ENCODE results near the gene TRIP12. TPM values are rescaled to one million over a fixed set of nuclear protein-coding genes. Genes with fewer than 3 reads are reported as not detected.
"Not testable (repeated sequence)": the region's sequence is repeated elsewhere in the genome, so short reads cannot be mapped to it uniquely, and the experiment has no call there.

Gene TRIP12
- total RNA-seq, 1 donor: 335 TPM

DNA sequence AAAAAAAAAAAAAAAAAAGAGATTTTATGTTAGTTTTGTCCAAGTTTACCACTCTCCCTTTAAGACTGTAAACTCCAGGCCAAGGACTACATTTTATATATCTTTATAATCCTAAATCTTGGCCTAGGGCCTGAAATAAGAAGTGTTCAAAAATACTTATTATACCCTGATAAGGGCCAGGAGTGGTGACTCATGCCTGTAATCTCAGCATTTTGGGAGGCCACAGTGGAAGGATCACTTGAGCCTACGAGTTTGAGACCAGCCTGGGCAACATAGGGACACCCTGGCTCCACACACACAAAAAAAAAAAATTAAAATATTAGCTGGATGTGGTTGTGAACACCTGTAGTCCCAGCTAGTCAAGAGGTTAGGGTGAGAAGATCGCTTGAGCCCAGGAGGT, 12.7 kb downstream of the TRIP12 start:
- DNase-seq (ENCODE audit: low read depth): no peak
- no peak overlapping the region for H3K4me3 ChIP-seq (ENCODE audit: low read depth, low read length)
- TF ChIP-seq, protein P1, sequence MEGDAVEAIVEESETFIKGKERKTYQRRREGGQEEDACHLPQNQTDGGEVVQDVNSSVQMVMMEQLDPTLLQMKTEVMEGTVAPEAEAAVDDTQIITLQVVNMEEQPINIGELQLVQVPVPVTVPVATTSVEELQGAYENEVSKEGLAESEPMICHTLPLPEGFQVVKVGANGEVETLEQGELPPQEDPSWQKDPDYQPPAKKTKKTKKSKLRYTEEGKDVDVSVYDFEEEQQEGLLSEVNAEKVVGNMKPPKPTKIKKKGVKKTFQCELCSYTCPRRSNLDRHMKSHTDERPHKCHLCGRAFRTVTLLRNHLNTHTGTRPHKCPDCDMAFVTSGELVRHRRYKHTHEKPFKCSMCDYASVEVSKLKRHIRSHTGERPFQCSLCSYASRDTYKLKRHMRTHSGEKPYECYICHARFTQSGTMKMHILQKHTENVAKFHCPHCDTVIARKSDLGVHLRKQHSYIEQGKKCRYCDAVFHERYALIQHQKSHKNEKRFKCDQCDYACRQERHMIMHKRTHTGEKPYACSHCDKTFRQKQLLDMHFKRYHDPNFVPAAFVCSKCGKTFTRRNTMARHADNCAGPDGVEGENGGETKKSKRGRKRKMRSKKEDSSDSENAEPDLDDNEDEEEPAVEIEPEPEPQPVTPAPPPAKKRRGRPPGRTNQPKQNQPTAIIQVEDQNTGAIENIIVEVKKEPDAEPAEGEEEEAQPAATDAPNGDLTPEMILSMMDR (IDR thresholded peaks at IDR 0.05; ENCODE audit: insufficient read depth, low read depth, low read length): no peak

- no peak overlapping the region for H3K4me3 ChIP-seq (ENCODE audit: low read depth, low read length)
- DNase-seq (ENCODE audit: low read depth): no peak
- TF ChIP-seq, protein P1 (IDR thresholded peaks at IDR 0.05; ENCODE audit: insufficient read depth, low read depth, low read length): no peak
Observed at GRCh38 chr2:229905601-229906000, 16.2 kb downstream of the TRIP12 start.

GRCh38 chr2:229903037-229903436, 18.8 kb downstream of the TRIP12 start:
- no peak for DNase-seq (ENCODE audit: low read depth)
- no peak overlapping the region for H3K4me3 ChIP-seq (ENCODE audit: low read depth, low read length)
- TF ChIP-seq, protein P1 (IDR thresholded peaks at IDR 0.05; ENCODE audit: insufficient read depth, low read depth, low read length): no peak

DNA sequence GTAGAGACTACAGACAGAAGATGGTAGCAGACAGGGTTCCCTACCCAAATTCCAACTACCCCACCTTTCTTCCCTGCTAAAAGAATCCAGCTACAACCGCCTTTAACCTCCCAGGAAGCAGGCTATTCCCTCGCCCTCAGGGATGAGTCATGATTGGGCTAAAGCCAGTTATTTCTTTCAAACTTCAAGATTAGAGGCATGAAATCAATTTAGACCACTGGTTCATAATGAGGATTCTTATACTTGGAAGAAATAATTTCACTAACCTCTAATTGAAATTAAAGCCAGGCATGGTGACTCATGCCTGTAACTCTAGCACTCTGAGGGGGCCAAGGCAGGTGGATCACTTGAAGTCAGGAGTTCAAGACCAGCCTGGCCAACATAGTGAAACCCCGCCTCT, 20.0 kb downstream of the TRIP12 start:
- no peak overlapping the region for H3K4me3 ChIP-seq (ENCODE audit: low read depth, low read length)
- TF ChIP-seq, protein P1 (IDR thresholded peaks at IDR 0.05; ENCODE audit: insufficient read depth, low read depth, low read length): no peak
- peak; percentile 63 for DNase-seq (ENCODE audit: low read depth)

DNA sequence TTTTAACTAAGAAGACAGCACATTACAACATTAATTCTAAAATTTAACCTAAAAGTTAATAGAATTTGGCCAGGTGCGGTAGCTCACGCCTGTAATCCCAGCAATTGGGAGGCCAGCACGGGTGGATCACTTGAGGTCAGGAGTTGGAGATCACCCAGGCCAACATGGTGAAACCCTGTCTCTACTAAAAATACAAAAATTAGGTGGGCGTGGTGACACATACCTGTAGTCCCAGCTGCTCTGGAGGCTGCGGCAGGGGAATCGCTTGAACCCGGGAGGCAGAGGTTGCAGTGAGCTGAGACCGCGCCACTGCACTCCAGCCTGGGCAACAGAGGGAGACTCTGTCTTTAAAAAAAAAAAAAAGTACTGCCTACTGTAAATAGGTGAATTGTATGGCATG, 21.3 kb downstream of the TRIP12 start:
- not testable (repeated sequence) for H3K4me3 ChIP-seq (ENCODE audit: low read depth, low read length); DNase-seq (ENCODE audit: low read depth)

DNA sequence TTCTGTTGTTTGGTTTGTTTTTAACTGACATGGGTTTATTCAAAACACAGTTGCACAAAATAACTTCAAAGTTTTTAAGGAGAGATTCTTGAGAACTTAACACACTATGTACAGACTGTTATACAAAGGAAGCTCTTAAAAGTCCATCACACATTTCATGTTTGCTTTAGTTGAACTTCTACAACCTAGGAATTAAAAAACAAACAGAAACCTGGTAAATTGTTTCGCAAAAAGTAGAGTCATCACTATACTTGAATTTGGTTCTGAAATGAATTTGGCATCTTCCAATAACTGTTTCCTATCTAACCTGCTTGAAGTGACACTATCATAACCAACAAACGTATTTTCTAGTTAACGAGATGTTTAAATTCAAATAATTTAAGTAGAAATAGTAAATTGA, 21.8 kb downstream of the TRIP12 start:
- DNase-seq (ENCODE audit: low read depth): no peak
- no peak overlapping the region for H3K4me3 ChIP-seq (ENCODE audit: low read depth, low read length)
- TF ChIP-seq, protein P1 (IDR thresholded peaks at IDR 0.05; ENCODE audit: insufficient read depth, low read depth, low read length): no peak

GRCh38 chr2:229899604-229900003, 22.2 kb downstream of the TRIP12 start:
- DNase-seq (ENCODE audit: low read depth): no peak
- H3K4me3 ChIP-seq (ENCODE audit: low read depth, low read length): no peak overlapping the region
- TF ChIP-seq, protein P1 (IDR thresholded peaks at IDR 0.05; ENCODE audit: insufficient read depth, low read depth, low read length): no peak
